CD4-positive, CD25-positive, alpha-beta regulatory T cell (primary cell): ENCODE data around the gene FBXO41. TPM values are rescaled to one million over a fixed set of nuclear protein-coding genes. Genes with fewer than 3 reads are reported as not detected.

Source experiments
- ATAC-seq, 2 donors: fragments of 150-1000 bp; cut with Tn5 transposase; one replicate each; pipeline ENCODE4 v1.10.0; 2021; ENCODE audit warnings: low read depth in 2 of 2, moderate number of reproducible peaks in 2 of 2, moderate library complexity in 1 of 2
- DNase-seq, 3 donors: peaks; one replicate each; pipeline versions ENCODE4 v3.0.0 to v3.0.0-alpha.2; 2012 to 2022; ENCODE audit warnings: mixed read lengths in 1 of 3
- H3K27ac ChIP-seq: one replicate; pipeline ENCODE4 v1.7.0; 2013; ENCODE audit warnings: mild to moderate bottlenecking, low read length; ENCODE audit not compliant: insufficient read depth, poor library complexity, severe bottlenecking
- H3K27me3 ChIP-seq: one replicate; pipeline ENCODE4 v1.7.0; 2013; ENCODE audit warnings: low read length; ENCODE audit not compliant: control insufficient read depth, insufficient read depth
- H3K36me3 ChIP-seq: one replicate; pipeline ENCODE4 v1.7.0; 2013; ENCODE audit warnings: mild to moderate bottlenecking, low read length, moderate library complexity; ENCODE audit not compliant: control insufficient read depth, insufficient read depth
- H3K4me1 ChIP-seq: 2 replicates; pipeline ENCODE4 v1.7.0; 2013; ENCODE audit warnings: mild to moderate bottlenecking, low read length; ENCODE audit not compliant: insufficient read depth, control insufficient read depth, poor library complexity, severe bottlenecking
- H3K4me3 ChIP-seq: one replicate; pipeline ENCODE4 v1.7.0; 2013; ENCODE audit warnings: low read depth, mild to moderate bottlenecking, low read length, moderate library complexity
- H3K9me3 ChIP-seq, 2 experiments: 1 replicate in 1 of 2; 2 replicates in 1 of 2; pipeline ENCODE4 v1.7.0; 2013; ENCODE audit warnings: low read length in 2 of 2, mild to moderate bottlenecking in 1 of 2, moderate library complexity in 1 of 2; ENCODE audit not compliant: control insufficient read depth in 2 of 2
- H3K27ac Mint-ChIP-seq, 3 donors: one replicate each; pipeline ENCODE4 v1.8.0; 2020 to 2022; ENCODE audit warnings: mild to moderate bottlenecking in 3 of 3, mixed read lengths in 3 of 3, moderate library complexity in 2 of 3
- H3K27me3 Mint-ChIP-seq: one replicate; pipeline ENCODE4 v1.8.0; 2022; ENCODE audit warnings: mild to moderate bottlenecking, mixed read lengths
- H3K36me3 Mint-ChIP-seq: one replicate; pipeline ENCODE4 v1.8.0; 2020; ENCODE audit warnings: mixed read lengths
- H3K4me1 Mint-ChIP-seq, 4 donors: one replicate each; pipeline ENCODE4 v1.8.0; 2020 to 2022; ENCODE audit warnings: mixed read lengths in 4 of 4, mild to moderate bottlenecking in 1 of 4
- H3K4me3 Mint-ChIP-seq, 4 donors: one replicate each; pipeline ENCODE4 v1.8.0; 2020 to 2022; ENCODE audit warnings: mild to moderate bottlenecking in 4 of 4, mixed read lengths in 4 of 4, moderate library complexity in 3 of 4
- H3K9me3 Mint-ChIP-seq, 7 donors: one replicate each; pipeline ENCODE4 v1.8.0; 2020 to 2022; ENCODE audit warnings: mixed read lengths in 7 of 7, mild to moderate bottlenecking in 3 of 7, moderate library complexity in 2 of 7
- polyA plus RNA-seq, 4 donors: library from polyadenylated mRNA; unstranded; fragments of 300-500 nt; fragmentation: Illumina TruSeq; gene quantifications; one replicate each; pipeline ENCODE4 v1.2.3, GENCODE V29; 2021
- total RNA-seq: library from RNA; stranded (reverse); gene quantifications from one replicate; pipeline ENCODE4 v1.2.3, GENCODE V29; 2022

The FBXO41 gene
- total and polyA plus RNA-seq, 5 donors from 2014 or later = 0.51 to 17.4 (median 1.0) TPM

- peaks cover 4% of the 10 kb centered on the region for H3K36me3 Mint-ChIP-seq
- peaks cover 0 to 28% (median 11%) of the 10 kb centered on the region in 4 donors for H3K4me1 Mint-ChIP-seq
- H3K36me3 ChIP-seq = no peaks in the 10 kb centered on the region
- peaks cover 11% of the 10 kb centered on the region for H3K27me3 ChIP-seq
- peaks cover 21% of the 10 kb centered on the region for H3K27me3 Mint-ChIP-seq
- H3K27ac Mint-ChIP-seq = no peak overlapping the region
- H3K9me3 ChIP-seq = no peaks in the 10 kb centered on the region
- DNase-seq = peak in 1 of 3 donors; percentile 32
- peak overlapping the region; percentile 48 to 84 (median 77) for H3K4me3 Mint-ChIP-seq
- peak overlapping the region; percentile 41 for H3K4me3 ChIP-seq
- no peak overlapping the region for H3K27ac ChIP-seq
- H3K9me3 Mint-ChIP-seq = no peaks in the 10 kb centered on the region
- peak; percentile 27 to 39 for ATAC-seq
- peaks cover 18% of the 10 kb centered on the region for H3K4me1 ChIP-seq
Observed at GRCh38 chr2:73285159-73285739, 971 bp upstream of the FBXO41 start.

DNA sequence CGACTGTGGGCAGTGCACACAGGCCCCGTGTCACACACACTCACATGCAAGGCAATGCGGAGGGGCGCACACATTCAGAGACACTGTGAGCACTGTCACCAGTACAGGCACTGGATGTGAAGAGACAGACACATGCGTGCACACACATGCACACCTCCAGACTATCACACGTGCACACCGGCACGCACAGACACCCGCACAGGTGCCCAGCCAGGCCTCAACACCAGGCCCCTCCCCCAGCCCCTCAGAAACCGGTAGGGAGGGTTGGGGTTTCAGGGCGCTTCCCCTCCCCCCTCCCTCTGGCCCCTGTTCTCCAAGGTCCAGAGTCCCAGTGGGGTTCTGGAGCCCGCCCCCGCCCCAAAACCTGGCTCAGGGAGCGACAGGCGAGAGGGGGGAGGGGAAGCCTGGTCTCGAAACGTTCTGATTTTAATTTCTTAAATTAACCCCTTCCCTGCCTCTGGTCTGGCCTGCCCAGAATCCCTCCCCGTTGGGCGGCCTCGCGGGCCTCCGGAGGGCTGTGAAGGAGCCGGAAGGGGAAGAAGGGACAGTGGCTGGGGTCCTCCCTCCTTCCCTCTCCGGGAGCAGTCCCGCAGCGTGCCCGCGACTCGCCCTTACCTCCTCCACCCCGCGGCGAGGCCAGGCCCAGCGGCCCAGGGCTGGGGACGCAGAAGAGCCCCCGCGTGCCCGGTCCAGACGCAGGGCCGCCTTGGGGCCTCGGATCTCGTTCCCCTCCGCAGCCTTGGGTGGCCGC is 558 bp downstream of the FBXO41 start:
- H3K27ac Mint-ChIP-seq = peak overlapping the region in 1 of 3 donors; percentile 86
- H3K27me3 Mint-ChIP-seq = peaks cover 14% of the 10 kb centered on the region
- H3K36me3 ChIP-seq = no peaks in the 10 kb centered on the region
- peaks cover 18% of the 10 kb centered on the region for H3K4me1 ChIP-seq
- no peaks in the 10 kb centered on the region for H3K9me3 ChIP-seq
- peak overlapping the region; percentile 84 to 93 (median 88) for H3K4me3 Mint-ChIP-seq
- peak overlapping the region; percentile 27 for H3K4me3 ChIP-seq
- peaks cover 0 to 31% (median 11%) of the 10 kb centered on the region in 4 donors for H3K4me1 Mint-ChIP-seq
- no peak overlapping the region for H3K27ac ChIP-seq
- no peaks in the 10 kb centered on the region for H3K27me3 ChIP-seq
- peaks cover 4% of the 10 kb centered on the region for H3K36me3 Mint-ChIP-seq
- ATAC-seq = peak in 1 of 2 donors; percentile 9
- peak in 1 of 3 donors; percentile 44 for DNase-seq
- no peaks in the 10 kb centered on the region for H3K9me3 Mint-ChIP-seq

DNA sequence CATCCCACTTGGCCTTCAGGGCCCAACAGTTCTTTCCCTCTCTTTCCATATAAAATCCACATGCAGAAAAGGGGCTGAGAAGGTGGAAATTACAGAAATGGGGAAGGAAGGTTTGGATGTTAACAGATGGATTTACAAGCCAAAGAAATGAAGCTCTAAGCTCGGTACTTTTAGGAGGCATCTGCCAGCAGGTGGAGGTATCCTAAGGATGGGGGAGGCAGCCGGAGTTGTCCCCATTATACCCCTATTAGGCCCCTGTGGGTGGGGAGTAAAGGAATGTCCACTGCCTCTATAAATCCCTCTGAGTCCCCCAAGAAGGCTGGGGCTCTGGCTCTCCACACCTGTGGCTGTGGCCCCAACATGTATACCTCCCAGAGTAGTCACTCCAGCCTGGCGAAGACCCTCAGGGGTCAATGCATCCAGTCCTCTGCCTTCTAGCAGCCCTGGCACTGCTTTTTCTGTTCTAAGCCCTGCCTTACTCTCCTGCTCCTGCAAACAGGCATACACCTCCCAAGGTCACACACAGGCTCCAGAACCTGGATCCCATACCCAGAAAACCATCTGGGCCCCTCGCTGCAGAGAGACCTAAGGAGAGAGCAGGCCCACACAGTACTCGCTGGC is 1.2 kb downstream of the FBXO41 start:
- Mint-ChIP-seq H3K4me3 (peak overlapping the region; percentile 84 to 93 (median 88)), H3K4me1 (peaks cover 0 to 31% (median 11%) of the 10 kb centered on the region in 4 donors), H3K9me3 (no peaks in the 10 kb centered on the region), H3K27ac (peak overlapping the region in 1 of 3 donors; percentile 86), H3K27me3 (peaks cover 11% of the 10 kb centered on the region), H3K36me3 (peaks cover 4% of the 10 kb centered on the region)
- Histone ChIP-seq H3K27ac (no peak overlapping the region), H3K4me3 (no peak overlapping the region), H3K27me3 (no peaks in the 10 kb centered on the region), H3K9me3 (no peaks in the 10 kb centered on the region), H3K36me3 (no peaks in the 10 kb centered on the region), H3K4me1 (peaks cover 18% of the 10 kb centered on the region)
- ATAC-seq (no peak), DNase-seq (no peak)

DNA sequence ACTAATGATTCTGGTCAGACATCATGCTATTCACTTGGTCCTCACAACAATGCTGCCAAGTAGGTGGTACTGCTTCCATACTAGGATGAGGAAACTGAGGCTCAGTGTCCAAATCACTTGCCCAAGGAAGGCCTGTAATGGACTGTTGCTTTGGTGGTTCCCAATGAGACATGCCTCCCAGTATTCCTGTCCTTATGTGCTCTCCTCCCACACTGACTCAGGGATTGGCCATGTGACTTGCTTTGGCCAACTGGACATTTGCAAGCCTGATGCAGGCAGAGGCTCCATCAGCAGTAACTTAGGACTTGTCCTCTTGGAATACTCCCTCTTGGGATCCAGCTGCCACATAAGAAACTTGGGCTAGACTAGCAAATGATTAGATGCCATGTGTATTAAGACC is 3.0 kb downstream of the FBXO41 start:
- ATAC-seq = no peak
- H3K9me3 Mint-ChIP-seq = no peaks in the 10 kb centered on the region
- no peaks in the 10 kb centered on the region for H3K36me3 ChIP-seq
- H3K27ac Mint-ChIP-seq = no peak overlapping the region
- H3K9me3 ChIP-seq = no peaks in the 10 kb centered on the region
- H3K4me3 Mint-ChIP-seq = peak overlapping the region in 1 of 4 donors; percentile 84
- peaks cover 0 to 31% (median 10%) of the 10 kb centered on the region in 4 donors for H3K4me1 Mint-ChIP-seq
- H3K4me3 ChIP-seq = no peak overlapping the region
- peaks cover 9% of the 10 kb centered on the region for H3K36me3 Mint-ChIP-seq
- H3K27me3 ChIP-seq = no peaks in the 10 kb centered on the region
- no peak overlapping the region for H3K27ac ChIP-seq
- no peak for DNase-seq
- peaks cover 5% of the 10 kb centered on the region for H3K27me3 Mint-ChIP-seq
- H3K4me1 ChIP-seq = peaks cover 18% of the 10 kb centered on the region

GRCh38 chr2:73279852-73280251 is 4.4 kb downstream of the FBXO41 start:
- Histone ChIP-seq H3K4me1 (peaks cover 15% of the 10 kb centered on the region), H3K36me3 (no peaks in the 10 kb centered on the region), H3K27me3 (no peaks in the 10 kb centered on the region), H3K4me3 (no peak overlapping the region), H3K27ac (no peak overlapping the region), H3K9me3 (no peaks in the 10 kb centered on the region)
- peaks cover 0 to 20% (median 3%) of the 10 kb centered on the region in 4 donors for H3K4me1 Mint-ChIP-seq
- peak overlapping the region in 1 of 4 donors; percentile 30 for H3K4me3 Mint-ChIP-seq
- H3K27ac Mint-ChIP-seq = no peak overlapping the region
- no peaks in the 10 kb centered on the region for H3K9me3 Mint-ChIP-seq
- H3K36me3 Mint-ChIP-seq = peaks cover 9% of the 10 kb centered on the region
- H3K27me3 Mint-ChIP-seq = peaks cover 5% of the 10 kb centered on the region
- DNase-seq = no peak
- ATAC-seq = no peak

DNA sequence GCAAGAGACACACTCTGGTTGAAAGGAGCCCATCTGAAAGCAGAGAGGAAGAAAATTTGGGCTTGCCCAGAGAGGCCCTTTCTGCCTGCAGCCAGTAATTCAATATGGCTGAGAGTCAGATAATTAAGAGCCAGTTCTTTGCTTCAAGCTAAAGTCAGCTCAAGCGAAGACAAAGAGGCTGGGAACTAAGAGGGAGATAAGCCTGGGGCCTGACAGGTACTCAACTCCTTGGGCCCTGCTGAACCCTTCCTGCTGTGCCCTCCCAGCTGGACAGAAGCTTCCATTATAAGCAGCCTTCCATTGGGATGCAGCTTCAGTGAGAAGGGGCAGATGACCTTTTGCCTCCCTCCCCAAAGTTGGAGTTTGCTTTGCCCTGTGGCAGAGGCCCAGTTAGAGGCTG is 12.0 kb downstream of the FBXO41 start:
- no peak for ATAC-seq
- H3K4me3 ChIP-seq = no peak overlapping the region
- no peaks in the 10 kb centered on the region for H3K27me3 Mint-ChIP-seq
- H3K36me3 Mint-ChIP-seq = peaks cover 6% of the 10 kb centered on the region
- no peaks in the 10 kb centered on the region for H3K9me3 Mint-ChIP-seq
- no peaks in the 10 kb centered on the region for H3K27me3 ChIP-seq
- peaks cover 13% of the 10 kb centered on the region for H3K4me1 ChIP-seq
- peaks cover 8 to 21% (median 12%) of the 10 kb centered on the region in 4 donors for H3K4me1 Mint-ChIP-seq
- no peaks in the 10 kb centered on the region for H3K36me3 ChIP-seq
- H3K27ac Mint-ChIP-seq = no peak overlapping the region
- H3K27ac ChIP-seq = no peak overlapping the region
- H3K9me3 ChIP-seq = no peaks in the 10 kb centered on the region
- DNase-seq = no peak
- no peak overlapping the region for H3K4me3 Mint-ChIP-seq

DNA sequence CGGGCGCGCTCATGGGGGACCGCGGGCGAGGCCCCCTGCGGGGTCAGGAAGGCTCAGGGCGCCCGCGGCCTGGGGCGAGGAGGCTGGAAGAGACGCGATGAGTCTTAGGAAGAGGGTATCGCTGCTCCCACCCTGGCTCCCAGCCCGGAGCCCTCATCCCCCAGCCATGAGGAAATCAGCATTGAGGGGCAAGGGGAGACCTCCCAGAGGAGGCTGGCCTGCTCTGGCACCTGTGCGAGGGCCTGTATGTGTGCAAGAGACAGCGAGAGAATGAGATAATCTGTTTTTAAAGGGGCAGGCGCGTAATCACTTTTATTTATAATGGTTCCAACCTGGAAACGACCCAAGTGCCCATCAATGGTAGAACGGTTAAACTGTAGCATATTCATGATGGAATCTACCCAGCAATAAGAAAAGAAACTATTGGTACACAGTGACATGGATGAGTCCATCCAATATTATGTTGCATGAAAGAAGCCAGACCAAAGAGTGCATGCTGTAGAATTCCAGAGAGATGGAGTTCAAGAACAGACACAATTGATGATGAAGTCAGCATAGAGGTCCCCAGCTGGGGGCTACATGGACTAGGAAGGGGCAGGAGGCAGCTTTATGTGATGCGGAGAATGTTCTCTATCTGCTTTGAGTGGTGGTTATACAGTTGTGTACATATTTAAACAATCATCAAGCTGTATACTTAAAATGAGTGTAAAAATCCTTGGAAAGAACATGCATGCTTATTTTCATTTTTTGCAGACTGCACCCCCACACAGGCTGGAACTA is 14.4 kb downstream of the FBXO41 start:
- Histone ChIP-seq H3K36me3 (no peaks in the 10 kb centered on the region), H3K4me3 (peak overlapping the region; percentile 58), H3K27me3 (no peaks in the 10 kb centered on the region), H3K27ac (peak overlapping the region; percentile 36), H3K4me1 (peaks cover 13% of the 10 kb centered on the region), H3K9me3 (no peaks in the 10 kb centered on the region)
- no peak for DNase-seq
- peak; percentile 5 to 9 for ATAC-seq
- H3K36me3 Mint-ChIP-seq = peaks cover 6% of the 10 kb centered on the region
- peak overlapping the region; percentile 61 to 90 (median 81) for H3K27ac Mint-ChIP-seq
- H3K9me3 Mint-ChIP-seq = no peaks in the 10 kb centered on the region
- H3K27me3 Mint-ChIP-seq = no peaks in the 10 kb centered on the region
- H3K4me1 Mint-ChIP-seq = peaks cover 8 to 29% (median 13%) of the 10 kb centered on the region in 4 donors
- peak overlapping the region; percentile 40 to 84 (median 71) for H3K4me3 Mint-ChIP-seq
